HG03196 (cell line): Measurements from ENCODE around the gene MZB1.

Experiments
- ATAC-seq: cut with Tn5 transposase; IDR thresholded peaks from one replicate; pipeline ENCODE4 v1.9.1; 2021; ENCODE audit not compliant: unreplicated experiment

MZB1 gene

DNA sequence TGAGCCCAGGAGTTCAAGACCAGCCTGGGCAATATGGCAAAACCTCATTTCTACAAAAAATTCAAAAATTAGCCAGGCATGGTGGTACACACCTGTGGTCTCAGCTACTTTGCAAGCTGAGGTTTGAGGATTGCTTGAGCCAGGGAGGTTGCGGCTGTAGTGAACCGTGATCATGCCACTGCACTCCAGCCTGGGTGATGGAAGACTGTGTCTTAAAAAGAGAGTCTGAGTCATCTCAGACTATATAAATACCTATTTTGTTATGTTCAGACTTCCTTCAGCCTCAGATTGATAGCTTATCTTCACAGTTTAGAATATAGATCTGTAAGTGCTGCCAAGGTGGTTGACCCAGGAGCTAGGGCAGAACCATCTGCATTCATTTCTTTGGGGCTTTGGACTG, 49.7 kb downstream of the MZB1 start:
- ATAC-seq: no peak
